Neutrophil (primary cell): ENCODE results near the gene TRIM25.

Experiments
- H3K27ac ChIP-seq: fragments of 200-600 bp; sonication (generic); 2 replicates; pipeline ENCODE4 v1.5.1; 2016; ENCODE audit warnings: mild to moderate bottlenecking, moderate library complexity
- H3K27me3 ChIP-seq: fragments of 200-600 bp; sonication (generic); 2 replicates; pipeline ENCODE4 v1.6.0; 2016; ENCODE audit warnings: mild to moderate bottlenecking
- H3K36me3 ChIP-seq: fragments of 200-600 bp; sonication (generic); 2 replicates; pipeline ENCODE4 v1.5.1; 2017
- H3K4me1 ChIP-seq, 2 experiments: fragments of 200-600 bp in 1 of 2; sonication (generic) in 1 of 2; 1 replicate in 1 of 2; 2 replicates in 1 of 2; pipeline versions ENCODE4 v1.5.1 to v1.6.1; 2013 to 2016; ENCODE audit warnings: low read depth in 1 of 2, low read length in 1 of 2, mild to moderate bottlenecking in 1 of 2, moderate library complexity in 1 of 2; ENCODE audit not compliant: control insufficient read depth in 1 of 2, insufficient read depth in 1 of 2
- H3K4me3 ChIP-seq, 2 experiments: fragments of 200-600 bp in 1 of 2; sonication (generic) in 1 of 2; 1 replicate in 1 of 2; 2 replicates in 1 of 2; pipeline ENCODE4 v1.5.1; 2013 to 2016; ENCODE audit warnings: low read depth in 1 of 2, low read length in 1 of 2, mild to moderate bottlenecking in 1 of 2, moderate library complexity in 1 of 2
- H3K9me3 ChIP-seq: fragments of 200-600 bp; sonication (generic); 2 replicates; pipeline ENCODE4 v1.5.1; 2016
- CTCF ChIP-seq: fragments of 200-600 bp; sonication (generic); IDR thresholded peaks from 2 replicates; pipeline ENCODE4 v1.5.1; 2016; ENCODE audit warnings: antibody characterized with exemption

Gene TRIM25

GRCh38 chr17:56897646-56898424 is 16.0 kb downstream of the TRIM25 start:
- Histone ChIP-seq H3K4me1 (peaks cover 7 to 17% of the 10 kb centered on the region in 2 experiments), H3K27ac (peak overlapping the region; percentile 52), H3K4me3 (no peak overlapping the region), H3K36me3 (peaks cover 100% of the 10 kb centered on the region), H3K9me3 (no peaks in the 10 kb centered on the region), H3K27me3 (no peaks in the 10 kb centered on the region)
- no peak for TF ChIP-seq CTCF

- TF ChIP-seq CTCF = no peak
- H3K4me1 ChIP-seq = peaks cover 0 to 8% of the 10 kb centered on the region in 2 experiments
- H3K36me3 ChIP-seq = peaks cover 100% of the 10 kb centered on the region
- peak overlapping the region; percentile 52 for H3K27ac ChIP-seq
- no peak overlapping the region for H3K4me3 ChIP-seq
- H3K27me3 ChIP-seq = no peaks in the 10 kb centered on the region
- H3K9me3 ChIP-seq = no peaks in the 10 kb centered on the region
Observed at GRCh38 chr17:56896968-56897359, 16.9 kb downstream of the TRIM25 start.

GRCh38 chr17:56896217-56896967 is 17.5 kb downstream of the TRIM25 start:
- Histone ChIP-seq H3K27me3 (no peaks in the 10 kb centered on the region), H3K36me3 (peaks cover 100% of the 10 kb centered on the region), H3K4me3 (no peak overlapping the region), H3K27ac (no peak overlapping the region), H3K4me1 (peaks cover 0 to 8% of the 10 kb centered on the region in 2 experiments), H3K9me3 (no peaks in the 10 kb centered on the region)
- no peak for TF ChIP-seq CTCF

- no peak for TF ChIP-seq CTCF
- H3K27me3 ChIP-seq = no peaks in the 10 kb centered on the region
- H3K4me3 ChIP-seq = no peak overlapping the region
- no peak overlapping the region for H3K27ac ChIP-seq
- peaks cover 0 to 8% of the 10 kb centered on the region in 2 experiments for H3K4me1 ChIP-seq
- no peaks in the 10 kb centered on the region for H3K9me3 ChIP-seq
- peaks cover 100% of the 10 kb centered on the region for H3K36me3 ChIP-seq
Observed at GRCh38 chr17:56894859-56895455, 18.9 kb downstream of the TRIM25 start.

GRCh38 chr17:56893503-56893902 is 20.3 kb downstream of the TRIM25 start:
- Histone ChIP-seq H3K27me3 (no peaks in the 10 kb centered on the region), H3K4me3 (no peak overlapping the region), H3K4me1 (peaks cover 0 to 8% of the 10 kb centered on the region in 2 experiments), H3K9me3 (no peaks in the 10 kb centered on the region), H3K27ac (no peak overlapping the region), H3K36me3 (peaks cover 100% of the 10 kb centered on the region)
- TF ChIP-seq CTCF = no peak
